Fibroblast of the aortic adventitia (primary cell): ENCODE results near the gene RIMBP2. TPM values are rescaled to one million over a fixed set of nuclear protein-coding genes. Genes with fewer than 3 reads are reported as not detected.

ENCODE experiments used
- DNase-seq: peaks from one replicate; pipeline ENCODE4 v3.0.0-alpha.2; 2010; ENCODE audit warnings: low read depth
- H3K4me3 ChIP-seq: 2 replicates; pipeline ENCODE4 v1.5.1; 2011; ENCODE audit warnings: low read depth, mild to moderate bottlenecking, control low read depth, low read length, moderate library complexity
- CTCF ChIP-seq: IDR thresholded peaks from 2 replicates; pipeline ENCODE4 v1.5.1; 2011; ENCODE audit warnings: mild to moderate bottlenecking, low read length, control low read depth, inconsistent platforms; ENCODE audit not compliant: insufficient read depth
- total RNA-seq: library from RNA; depleted of rRNA; stranded (reverse); fragments of >200 nt; gene quantifications from 2 replicates; pipeline ENCODE4 v1.2.3, GENCODE V29; 2012; ENCODE audit warnings: low replicate concordance

RIMBP2 gene
- total RNA-seq, 1 donor, result not detected

DNA sequence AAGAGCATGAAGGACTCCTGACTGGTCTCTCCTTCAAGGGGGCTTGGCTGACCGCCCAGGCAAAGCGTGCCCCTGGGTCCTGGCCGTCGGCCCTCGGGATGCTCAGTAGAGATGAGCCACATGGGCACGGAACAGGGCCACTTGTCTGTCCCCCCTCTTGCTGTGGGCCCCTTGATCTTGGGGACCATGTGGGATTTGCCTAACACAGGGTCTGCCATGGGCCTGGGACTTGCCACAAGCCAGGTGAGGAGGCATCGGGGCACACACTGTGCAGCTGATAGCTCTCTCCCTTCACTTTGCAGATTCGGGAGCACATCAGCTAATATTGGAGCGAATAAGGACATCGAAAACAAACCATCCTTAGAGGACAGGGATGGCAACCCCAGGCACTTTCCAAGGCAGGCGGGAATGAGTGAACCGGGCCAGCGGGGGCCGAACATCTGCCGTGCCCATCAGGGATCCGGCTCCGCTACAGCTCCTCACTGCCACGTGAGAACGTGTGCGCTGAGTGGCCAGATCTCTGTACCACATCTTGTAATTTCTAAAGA is 290.3 kb downstream of the RIMBP2 start:
- DNase-seq, result no peak
- no peak for TF ChIP-seq CTCF

DNA sequence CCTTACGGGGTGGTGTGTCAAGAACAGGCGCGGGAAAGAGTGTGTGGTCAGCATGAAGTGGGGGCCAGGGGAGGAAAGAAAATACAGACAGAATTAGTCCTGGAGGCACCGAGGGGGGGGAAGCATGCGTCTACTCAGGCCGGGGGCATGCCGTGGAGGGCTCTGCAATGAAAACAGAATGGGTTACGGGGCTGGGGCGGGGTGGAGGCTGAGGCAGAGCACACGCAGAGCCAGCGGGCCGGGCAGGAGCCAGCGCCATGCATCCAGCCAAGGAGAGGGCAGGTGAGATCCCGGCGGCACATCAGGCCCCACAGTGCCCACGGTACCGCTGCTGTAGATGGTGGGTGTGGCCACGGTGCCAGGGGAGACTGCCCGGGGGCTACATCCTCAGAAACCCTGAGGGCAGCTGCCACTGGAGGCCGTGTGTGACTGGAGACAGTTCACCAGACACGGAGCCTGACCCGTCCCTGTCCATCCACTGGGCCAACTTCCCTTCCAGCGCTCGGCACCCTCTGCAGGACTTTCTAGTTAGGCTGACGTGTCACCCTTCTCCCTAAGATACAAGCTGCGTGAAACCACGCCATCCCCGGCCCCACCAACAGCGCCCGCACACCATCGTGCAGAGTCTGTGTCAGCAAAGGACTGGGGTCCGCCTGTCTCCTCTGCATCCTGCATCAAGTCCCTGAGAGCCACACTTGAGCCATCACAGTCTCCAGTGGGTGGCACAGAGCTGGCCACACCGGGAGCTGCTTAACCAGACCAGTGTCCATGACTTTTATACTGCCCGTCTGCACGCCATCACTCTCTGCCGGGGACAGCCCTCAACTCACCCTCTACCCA is 291.0 kb downstream of the RIMBP2 start:
- TF ChIP-seq CTCF, result no peak
- no peak overlapping the region for H3K4me3 ChIP-seq
- DNase-seq, result no peak

More for the DNA sequence above, 290.3 kb downstream of the RIMBP2 start:
- H3K4me3 ChIP-seq, result no peak overlapping the region

DNA sequence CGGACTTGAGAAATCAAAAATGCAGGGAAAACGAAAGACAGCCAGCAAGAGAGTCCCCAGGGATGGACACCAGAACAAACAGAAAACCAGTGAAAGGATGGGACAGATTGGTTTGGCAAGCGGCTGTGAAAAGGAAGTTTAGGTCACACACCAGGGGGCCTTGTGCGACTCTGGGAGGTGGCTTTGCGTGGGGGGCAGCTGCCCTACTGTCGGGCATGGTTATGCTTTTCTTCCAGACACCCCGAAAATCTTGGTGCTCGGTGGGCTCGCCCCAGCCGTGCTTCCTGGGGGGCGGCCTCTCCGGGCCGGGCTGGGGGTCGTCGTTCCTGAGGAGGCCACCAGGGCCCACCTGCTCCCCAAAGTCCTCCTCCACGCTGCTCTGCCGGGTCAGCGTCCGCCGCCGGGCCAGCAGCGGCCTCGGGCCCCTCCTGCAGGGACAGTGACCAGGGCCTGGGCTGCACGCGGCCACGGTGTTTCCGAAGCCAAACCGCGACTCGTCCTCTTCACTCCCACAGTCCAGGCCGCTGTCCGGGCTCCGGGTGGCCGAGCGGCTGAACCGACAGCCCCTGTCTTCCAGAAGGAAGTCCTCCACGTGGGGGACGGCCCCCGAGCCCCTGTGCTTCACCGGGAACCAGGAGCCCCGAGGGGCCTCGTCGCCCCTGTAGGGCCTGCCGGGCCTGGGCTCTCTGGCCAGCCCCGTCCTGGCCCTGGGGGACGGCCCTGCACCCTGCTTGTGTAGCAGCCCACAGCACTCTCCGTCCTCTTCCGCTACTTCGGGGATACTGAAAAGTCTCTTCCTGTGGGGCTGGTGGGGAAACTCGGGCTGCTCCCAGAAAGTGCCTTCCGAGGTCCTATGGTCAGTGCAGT is 291.9 kb downstream of the RIMBP2 start:
- no peak overlapping the region for H3K4me3 ChIP-seq
- TF ChIP-seq CTCF, result no peak
- no peak for DNase-seq

DNA sequence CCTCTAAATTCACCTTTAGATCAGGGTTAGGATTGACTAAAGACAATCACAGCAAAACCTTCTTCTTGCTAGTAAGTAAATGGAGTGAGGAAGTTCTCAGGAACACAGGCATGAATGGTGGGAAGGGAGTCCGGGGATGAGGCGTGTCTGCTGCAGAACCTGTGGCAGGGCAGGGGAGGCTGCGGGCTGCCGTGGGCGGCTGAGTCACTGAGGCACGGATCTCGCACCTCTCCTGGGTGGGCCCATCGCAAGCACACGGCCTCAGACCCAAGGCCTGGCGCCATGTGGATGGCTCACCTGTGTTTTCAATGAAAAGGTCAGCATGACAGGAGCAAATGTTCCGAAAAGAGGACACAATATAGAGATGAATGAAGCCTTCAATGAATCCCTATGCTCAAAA is 293.0 kb downstream of the RIMBP2 start:
- no peak overlapping the region for H3K4me3 ChIP-seq
- TF ChIP-seq CTCF, result no peak
- no peak for DNase-seq

DNA sequence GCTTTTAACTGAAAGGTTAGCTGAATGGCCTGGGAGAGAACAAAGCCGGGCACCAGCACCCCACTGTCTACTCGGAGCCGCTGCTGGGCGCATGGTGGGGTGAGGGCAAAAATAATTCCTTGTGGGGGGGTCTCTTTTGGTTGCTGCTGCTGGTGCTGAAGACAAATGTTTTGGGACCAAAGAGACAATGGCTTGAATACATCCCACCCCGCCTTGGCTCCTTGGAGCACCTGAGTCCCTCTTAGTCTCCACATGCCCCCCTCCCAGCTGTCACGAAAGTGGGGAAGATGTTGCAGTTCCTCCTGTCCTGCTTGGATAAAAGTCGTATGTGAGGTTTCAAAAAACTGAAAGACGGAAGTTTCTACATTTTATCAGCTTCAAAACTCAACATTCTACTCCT is 293.4 kb downstream of the RIMBP2 start:
- no peak for TF ChIP-seq CTCF
- DNase-seq, result no peak
- no peak overlapping the region for H3K4me3 ChIP-seq

- DNase-seq, result no peak
- no peak overlapping the region for H3K4me3 ChIP-seq
- TF ChIP-seq CTCF, result no peak
Measured at GRCh38 chr12:130421896-130422295, 294.2 kb downstream of the RIMBP2 start.
